Brain microvascular endothelial cell (primary cell): Measurements from ENCODE around the gene NEK11.
"Not testable (repeated sequence)": the region's sequence is repeated elsewhere in the genome, so short reads cannot be mapped to it uniquely, and the experiment has no call there.

ENCODE experiments used
- DNase-seq: peaks from one replicate; pipeline ENCODE4 v3.0.0-alpha.2; 2020
- H3K27ac ChIP-seq: fragments of 250-450 bp; sonication (Bioruptor Pico); 2 replicates; pipeline ENCODE4 v1.5.1; 2020; ENCODE audit warnings: mild to moderate bottlenecking, moderate library complexity
- H3K27me3 ChIP-seq: fragments of 250-450 bp; sonication (Bioruptor Pico); replicated peaks from 2 replicates; pipeline ENCODE4 v1.5.1; 2020; ENCODE audit warnings: mild to moderate bottlenecking
- H3K36me3 ChIP-seq: fragments of 250-450 bp; sonication (Bioruptor Pico); replicated peaks from 2 replicates; pipeline ENCODE4 v1.5.1; 2020; ENCODE audit warnings: mild to moderate bottlenecking
- H3K4me3 ChIP-seq: 2 replicates; pipeline ENCODE4 v1.5.1; 2011; ENCODE audit warnings: low read depth, mild to moderate bottlenecking, control low read depth, low read length, moderate library complexity
- in situ Hi-C: cut with HindIII; loops from 2 replicates; pipeline ENCODE4 v1.10.0; 2017; ENCODE audit warnings: low sequenced_read_pairs, low pct_ligation_motif_present
- TF ChIP-seq, protein P1 (sequence below): IDR thresholded peaks from 2 replicates; pipeline ENCODE4 v1.5.1; 2011; ENCODE audit warnings: low read depth, mild to moderate bottlenecking, moderate library complexity, low read length, control low read depth, inconsistent platforms; ENCODE audit errors: missing control alignments

Gene NEK11

DNA sequence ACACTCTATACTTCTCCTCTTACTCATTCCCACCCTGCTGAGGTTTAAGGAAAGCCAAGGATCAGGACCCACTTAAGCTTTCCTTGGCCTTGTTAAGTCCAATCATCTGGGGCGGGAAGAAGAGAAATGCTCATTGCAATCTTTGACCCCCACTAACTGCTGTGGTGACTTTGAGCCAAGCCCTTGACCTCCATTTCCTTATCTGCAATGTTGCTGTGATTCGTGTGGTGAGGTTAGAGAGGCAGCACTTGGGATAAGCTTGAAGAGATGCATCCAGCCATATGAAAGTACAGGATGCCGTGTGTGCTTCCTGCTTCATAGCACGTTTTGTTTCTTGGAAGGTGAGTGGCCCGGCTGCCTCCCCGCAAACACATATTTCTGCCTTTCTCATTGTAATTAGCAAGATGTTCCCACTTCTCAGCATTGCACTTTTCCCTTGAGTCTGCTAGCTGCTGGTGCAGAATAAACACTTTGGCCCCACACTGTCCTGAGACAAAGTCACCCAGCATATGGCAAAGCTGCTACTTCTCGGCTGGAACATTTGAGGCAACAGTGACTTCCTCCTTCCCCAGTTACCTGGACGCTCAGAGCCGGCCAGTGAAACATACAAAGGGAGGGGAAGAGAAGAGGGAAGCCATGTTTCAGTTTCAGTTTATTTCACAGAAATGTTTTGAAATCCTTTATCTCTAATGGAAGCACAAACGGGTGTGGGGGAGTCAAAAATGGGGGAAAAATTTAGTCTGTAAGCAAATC lies 344.4 kb downstream of the NEK11 start:
- no peak overlapping the region for H3K4me3 ChIP-seq
- DNase-seq, result no peak
- H3K27me3 ChIP-seq, result no peaks in the 10 kb centered on the region
- H3K36me3 ChIP-seq, result no peaks in the 10 kb centered on the region
- in situ Hi-C loops, result no loop called here
- H3K27ac ChIP-seq, result no peak overlapping the region
- TF ChIP-seq, protein P1, sequence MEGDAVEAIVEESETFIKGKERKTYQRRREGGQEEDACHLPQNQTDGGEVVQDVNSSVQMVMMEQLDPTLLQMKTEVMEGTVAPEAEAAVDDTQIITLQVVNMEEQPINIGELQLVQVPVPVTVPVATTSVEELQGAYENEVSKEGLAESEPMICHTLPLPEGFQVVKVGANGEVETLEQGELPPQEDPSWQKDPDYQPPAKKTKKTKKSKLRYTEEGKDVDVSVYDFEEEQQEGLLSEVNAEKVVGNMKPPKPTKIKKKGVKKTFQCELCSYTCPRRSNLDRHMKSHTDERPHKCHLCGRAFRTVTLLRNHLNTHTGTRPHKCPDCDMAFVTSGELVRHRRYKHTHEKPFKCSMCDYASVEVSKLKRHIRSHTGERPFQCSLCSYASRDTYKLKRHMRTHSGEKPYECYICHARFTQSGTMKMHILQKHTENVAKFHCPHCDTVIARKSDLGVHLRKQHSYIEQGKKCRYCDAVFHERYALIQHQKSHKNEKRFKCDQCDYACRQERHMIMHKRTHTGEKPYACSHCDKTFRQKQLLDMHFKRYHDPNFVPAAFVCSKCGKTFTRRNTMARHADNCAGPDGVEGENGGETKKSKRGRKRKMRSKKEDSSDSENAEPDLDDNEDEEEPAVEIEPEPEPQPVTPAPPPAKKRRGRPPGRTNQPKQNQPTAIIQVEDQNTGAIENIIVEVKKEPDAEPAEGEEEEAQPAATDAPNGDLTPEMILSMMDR, result no peak

GRCh38 chr3:131371688-131372066 lies 345.0 kb downstream of the NEK11 start:
- TF ChIP-seq, protein P1, result no peak
- in situ Hi-C loops, result no loop called here
- no peak overlapping the region for H3K27ac ChIP-seq

DNA sequence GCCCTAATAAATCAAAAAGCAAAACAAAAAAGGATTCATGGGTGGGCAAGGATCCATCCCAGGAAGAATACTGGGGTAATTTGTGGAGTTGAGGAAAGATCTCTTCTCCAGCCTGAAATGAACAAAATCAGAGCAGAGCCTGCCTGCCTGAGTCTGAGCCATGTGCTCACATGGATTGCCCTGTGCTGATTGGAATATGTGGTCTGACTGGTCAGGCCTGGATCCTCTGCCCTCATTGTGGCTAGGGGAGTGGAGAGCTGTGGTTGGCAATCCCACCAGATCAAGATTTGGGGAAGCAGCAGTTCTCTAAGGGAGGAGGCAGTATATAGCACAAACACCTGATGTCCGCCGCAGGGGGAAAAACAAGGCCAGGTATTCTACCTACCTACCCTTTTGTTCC lies 348.1 kb downstream of the NEK11 start:
- H3K4me3 ChIP-seq, result no peak overlapping the region
- no peak for DNase-seq
- TF ChIP-seq, protein P1, result no peak
- no peaks in the 10 kb centered on the region for H3K27me3 ChIP-seq
- H3K27ac ChIP-seq, result no peak overlapping the region
- H3K36me3 ChIP-seq, result no peaks in the 10 kb centered on the region
- in situ Hi-C loops, result no loop called here

More at GRCh38 chr3:131371688-131372066, 345.0 kb downstream of the NEK11 start:
- Histone ChIP-seq H3K4me3 (no peak overlapping the region), H3K36me3 (no peaks in the 10 kb centered on the region), H3K27me3 (no peaks in the 10 kb centered on the region)
- DNase-seq, result no peak

- H3K36me3 ChIP-seq, in situ Hi-C loops, DNase-seq: not testable (repeated sequence)
Observed at GRCh38 chr3:131380821-131381444, 354.3 kb downstream of the NEK11 start.

DNA sequence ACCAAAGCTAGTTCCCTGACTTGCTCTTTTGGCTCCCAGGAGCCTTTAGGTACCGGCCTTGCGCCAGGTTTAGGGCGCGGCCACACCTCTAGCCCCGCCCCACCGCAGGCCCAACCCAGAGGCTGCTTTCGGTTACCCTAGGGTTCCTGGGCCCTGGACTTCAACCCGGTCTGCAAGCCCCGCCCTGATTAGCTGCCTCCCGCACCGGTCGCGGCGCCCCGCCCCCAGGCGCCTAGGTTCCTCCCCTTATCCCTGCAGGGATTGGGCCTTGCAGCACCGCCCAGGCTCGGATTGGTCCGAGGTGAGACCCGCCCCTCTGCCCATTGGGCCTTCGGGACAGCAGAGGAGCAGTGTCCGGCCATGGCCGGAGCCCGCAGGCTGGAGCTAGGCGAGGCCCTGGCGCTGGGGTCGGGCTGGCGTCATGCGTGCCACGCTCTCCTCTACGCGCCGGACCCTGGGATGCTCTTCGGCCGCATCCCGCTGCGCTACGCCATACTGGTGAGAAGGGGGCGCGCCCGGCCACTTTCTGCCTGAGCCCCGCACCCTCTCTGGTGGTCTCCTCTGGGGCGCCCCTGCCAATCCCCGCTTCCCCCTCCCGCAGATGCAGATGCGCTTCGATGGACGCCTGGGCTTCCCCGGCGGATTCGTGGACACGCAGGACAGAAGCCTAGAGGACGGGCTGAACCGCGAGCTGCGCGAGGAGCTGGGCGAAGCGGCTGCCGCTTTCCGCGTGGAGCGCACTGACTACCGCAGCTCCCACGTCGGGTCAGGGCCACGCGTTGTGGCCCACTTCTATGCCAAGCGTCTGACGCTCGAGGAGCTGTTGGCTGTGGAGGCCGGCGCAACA lies 355.0 kb downstream of the NEK11 start, which contains the start of gene NUDT16:
Gene NUDT16, plus strand, starts transcription at position 330 of the 847 bp plus-strand sequence. Its CDS starts 31 bp downstream, at position 361.
- no peaks in the 10 kb centered on the region for H3K27me3 ChIP-seq
- in situ Hi-C loops, result no loop called here
- TF ChIP-seq, protein P1, result no peak

More at GRCh38 chr3:131380821-131381444, 354.3 kb downstream of the NEK11 start:
- not testable (repeated sequence) for H3K27me3 ChIP-seq
- peak overlapping the region; percentile 37 for H3K27ac ChIP-seq
- H3K4me3 ChIP-seq, result peak overlapping the region; percentile 90

More for the DNA sequence above, 355.0 kb downstream of the NEK11 start, which contains the start of gene NUDT16:
- Histone ChIP-seq H3K36me3 (no peaks in the 10 kb centered on the region), H3K4me3 (peak within 1 kb of the TSS; percentile 90), H3K27ac (peak within 1 kb of the TSS; percentile 63)
- peak; percentile 99 for DNase-seq
